SK-N-MC (cell line): ENCODE measurements around the gene USP20.
A peak's percentile ranks its signal among the peaks of the same experiment; 100 is the strongest.

Experiments
- DNase-seq: peaks from one replicate; pipeline ENCODE4 v3.0.0-alpha.2; 2011; ENCODE audit warnings: low read depth, low spot score
- H3K27ac ChIP-seq: fragments of 200-600 bp; sonication (generic); 2 replicates; pipeline ENCODE4 v1.5.1; 2016; ENCODE audit warnings: mixed run types
- H3K36me3 ChIP-seq: fragments of 200-600 bp; sonication (generic); 2 replicates; pipeline ENCODE4 v1.6.1; 2017; ENCODE audit warnings: antibody characterized with exemption, low read length, mixed read lengths; ENCODE audit not compliant: insufficient read depth
- H3K4me3 ChIP-seq: fragments of 200-600 bp; sonication (generic); 2 replicates; pipeline ENCODE4 v1.5.1; 2016
- H3K9ac ChIP-seq: fragments of 200-600 bp; sonication (generic); 2 replicates; pipeline ENCODE4 v1.8.0; 2017; ENCODE audit warnings: mixed run types, mixed read lengths; ENCODE audit not compliant: insufficient read length
- H3K9me3 ChIP-seq: fragments of 200-600 bp; sonication (generic); 2 replicates; pipeline ENCODE4 v1.6.1; 2017; ENCODE audit warnings: low read depth, mild to moderate bottlenecking, antibody characterized with exemption, low read length, moderate library complexity, mixed read lengths
- EZH2 ChIP-seq: fragments of 200-600 bp; sonication (generic); IDR thresholded peaks from one replicate; pipeline ENCODE4 v1.6.1; 2017; ENCODE audit warnings: antibody characterized with exemption
- FOXP2 ChIP-seq: optimal IDR thresholded peaks from 2 replicates; pipeline ENCODE3; 2011; ENCODE audit warnings: mild to moderate bottlenecking, moderate library complexity; ENCODE audit not compliant: insufficient read depth; ENCODE audit errors: extremely low read length, control extremely low read depth
- POLR2AphosphoS5 ChIP-seq: IDR thresholded peaks from 2 replicates; pipeline ENCODE4 v1.6.1; 2012; ENCODE audit warnings: mild to moderate bottlenecking, low read depth, low read length, borderline replicate concordance

USP20 gene

DNA sequence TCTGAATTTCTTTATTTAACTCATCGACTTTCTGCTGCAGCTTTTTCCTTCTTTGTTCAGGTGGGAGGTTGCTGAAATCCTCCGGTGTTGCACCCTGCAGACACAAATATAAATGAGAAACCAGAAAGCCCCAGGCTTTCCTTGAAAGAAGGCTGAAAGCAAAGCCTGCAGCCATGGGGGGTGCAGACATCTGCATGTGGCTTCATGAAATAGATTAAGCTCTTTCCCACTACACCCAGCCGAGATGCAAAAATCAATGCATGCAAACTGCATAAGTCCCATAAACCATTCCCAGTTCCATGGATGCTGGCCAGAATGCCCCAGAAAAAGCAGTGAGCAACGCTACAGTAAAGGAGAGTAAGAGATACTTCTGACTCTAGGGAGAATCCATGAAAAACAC, 73.6 kb downstream of the USP20 start:
- Histone ChIP-seq H3K9me3 (no peaks in the 10 kb centered on the region), H3K27ac (no peak overlapping the region), H3K4me3 (no peak overlapping the region), H3K9ac (no peak overlapping the region), H3K36me3 (peaks cover 58% of the 10 kb centered on the region)
- TF ChIP-seq POLR2AphosphoS5, result no peak
- no peak for TF ChIP-seq EZH2
- TF ChIP-seq FOXP2, result no peak
- no peak for DNase-seq

- H3K9me3 ChIP-seq, result no peaks in the 10 kb centered on the region
- TF ChIP-seq FOXP2, result no peak
- no peak for TF ChIP-seq EZH2
- TF ChIP-seq POLR2AphosphoS5, result no peak
- no peak overlapping the region for H3K9ac ChIP-seq
- H3K4me3 ChIP-seq, result no peak overlapping the region
- H3K27ac ChIP-seq, result no peak overlapping the region
- peaks cover 51% of the 10 kb centered on the region for H3K36me3 ChIP-seq
- no peak for DNase-seq
These were observed 74.6 kb downstream of the USP20 start for GRCh38 chr9:129909851-129910250.

DNA sequence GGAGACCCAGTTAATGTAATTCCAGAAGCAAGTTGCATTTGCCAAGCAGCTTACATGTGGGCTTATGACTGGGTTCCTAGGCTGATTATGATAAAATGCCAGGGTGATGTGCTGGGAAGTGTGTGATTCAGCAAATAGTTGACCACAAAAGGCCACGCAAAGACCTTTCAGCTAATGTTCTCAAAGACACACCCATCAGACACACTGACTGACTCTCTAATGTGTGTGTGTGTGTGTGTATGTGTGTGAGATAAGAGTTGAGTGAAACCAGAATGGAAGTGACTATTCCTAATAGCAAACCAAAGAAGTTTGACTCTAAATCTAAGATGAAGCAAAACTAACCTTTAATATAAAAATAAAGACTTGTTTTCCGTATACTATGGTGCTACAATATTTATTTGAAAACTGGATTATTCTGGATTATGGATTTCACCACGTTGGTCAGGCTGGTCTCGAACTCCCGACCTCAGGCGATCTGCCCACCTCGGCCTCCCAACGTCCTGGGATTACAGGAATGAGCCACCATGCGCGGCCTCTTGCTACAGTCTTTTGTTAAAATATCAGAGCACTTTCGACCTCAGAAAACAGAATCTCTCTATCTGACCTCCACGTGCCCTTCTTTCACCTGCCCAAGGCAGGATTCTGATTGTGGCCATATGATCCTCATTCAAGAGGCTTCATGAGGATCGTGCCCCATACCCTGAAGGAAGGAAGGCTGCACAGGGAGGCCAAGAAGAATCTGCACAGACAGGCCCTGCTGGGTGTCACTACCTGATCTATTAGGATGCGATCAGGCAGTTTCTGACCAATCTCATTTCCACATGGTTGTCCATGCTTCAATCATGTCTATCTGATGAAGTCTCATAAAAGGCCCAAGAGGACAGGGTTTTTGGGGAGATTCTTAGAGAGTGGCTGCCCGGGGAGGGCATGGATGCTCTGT, 75.6 kb downstream of the USP20 start:
- DNase-seq, result no peak
- H3K27ac ChIP-seq, result no peak overlapping the region
- H3K9ac ChIP-seq, result no peak overlapping the region
- peaks cover 45% of the 10 kb centered on the region for H3K36me3 ChIP-seq
- no peak overlapping the region for H3K4me3 ChIP-seq
- H3K9me3 ChIP-seq, result no peaks in the 10 kb centered on the region
- no peak for TF ChIP-seq FOXP2
- TF ChIP-seq POLR2AphosphoS5, result no peak
- no peak for TF ChIP-seq EZH2

DNA sequence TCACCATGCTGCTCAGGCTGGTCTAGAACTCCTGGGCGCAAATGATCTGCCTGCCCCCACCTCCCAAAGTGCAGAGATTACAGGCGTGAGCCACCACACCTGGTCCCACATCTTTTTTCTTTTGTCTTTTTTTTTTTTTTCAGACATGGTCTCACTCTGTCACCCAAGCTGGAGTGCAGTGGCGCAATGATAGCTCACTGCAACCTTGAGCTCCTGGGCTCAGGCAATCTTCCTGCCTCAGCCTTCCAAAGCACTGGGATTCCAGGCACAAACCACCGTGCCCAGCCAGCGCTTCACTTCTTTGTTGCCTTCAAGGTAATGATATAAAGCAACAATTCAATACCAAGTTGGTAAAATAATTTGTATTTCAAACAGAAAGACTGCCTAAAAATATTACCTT, 78.8 kb downstream of the USP20 start:
- Histone ChIP-seq H3K4me3 (no peak overlapping the region), H3K9me3 (no peaks in the 10 kb centered on the region), H3K36me3 (peaks cover 35% of the 10 kb centered on the region), H3K9ac (no peak overlapping the region), H3K27ac (no peak overlapping the region)
- no peak for TF ChIP-seq EZH2
- no peak for TF ChIP-seq FOXP2
- TF ChIP-seq POLR2AphosphoS5, result no peak
- no peak for DNase-seq

- Histone ChIP-seq H3K36me3 (peaks cover 35% of the 10 kb centered on the region), H3K9me3 (no peaks in the 10 kb centered on the region), H3K4me3 (no peak overlapping the region), H3K27ac (no peak overlapping the region), H3K9ac (no peak overlapping the region)
- TF ChIP-seq POLR2AphosphoS5 (no peak), FOXP2 (no peak), EZH2 (no peak)
- DNase-seq, result no peak
These were observed 81.4 kb downstream of the USP20 start for GRCh38 chr9:129916707-129917106.

DNA sequence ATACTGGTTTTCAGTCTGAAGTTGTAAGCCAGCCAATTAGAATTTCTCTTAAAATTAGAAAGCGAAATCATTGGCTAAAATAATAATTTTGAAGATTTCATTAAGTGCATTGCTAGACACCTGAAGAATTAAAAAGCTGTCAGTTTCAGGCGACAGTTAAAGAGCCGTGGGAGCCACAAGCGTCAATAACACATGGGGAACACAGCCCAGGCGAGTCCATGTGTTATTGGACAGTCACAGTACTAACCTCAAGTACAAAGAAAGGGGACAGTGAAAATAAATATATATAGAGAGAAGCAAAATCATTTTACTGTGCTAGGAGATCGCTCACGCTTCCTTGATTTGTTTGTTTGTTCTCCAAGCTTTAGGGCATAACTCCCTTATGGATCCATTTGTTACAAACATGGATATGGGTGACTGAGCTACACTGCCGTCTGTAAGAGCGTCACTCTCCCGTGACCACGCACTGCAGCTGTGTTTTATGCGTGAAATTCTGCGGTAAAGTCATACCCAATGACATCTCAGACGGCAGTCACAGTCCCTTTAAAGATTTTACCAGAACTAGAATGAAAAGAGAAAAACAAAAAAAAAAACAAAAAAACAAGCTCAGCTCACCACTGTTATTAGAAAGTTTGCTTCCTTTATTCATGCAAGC, 83.2 kb downstream of the USP20 start:
- H3K9ac ChIP-seq, result no peak overlapping the region
- H3K4me3 ChIP-seq, result no peak overlapping the region
- no peak overlapping the region for H3K27ac ChIP-seq
- no peak for DNase-seq
- TF ChIP-seq FOXP2, result no peak
- no peak for TF ChIP-seq POLR2AphosphoS5
- TF ChIP-seq EZH2, result no peak
- no peaks in the 10 kb centered on the region for H3K9me3 ChIP-seq
- H3K36me3 ChIP-seq, result peaks cover 51% of the 10 kb centered on the region

- Histone ChIP-seq H3K27ac (no peak overlapping the region; the same call in 1 of the 2 replicates), H3K9me3 (no peaks in the 10 kb centered on the region), H3K9ac (no peak overlapping the region), H3K4me3 (no peak overlapping the region), H3K36me3 (peaks cover 59% of the 10 kb centered on the region)
- no peak for TF ChIP-seq POLR2AphosphoS5
- no peak for TF ChIP-seq FOXP2
- no peak for TF ChIP-seq EZH2
- DNase-seq, result no peak
These were observed 84.0 kb downstream of the USP20 start for GRCh38 chr9:129919277-129919676.

DNA sequence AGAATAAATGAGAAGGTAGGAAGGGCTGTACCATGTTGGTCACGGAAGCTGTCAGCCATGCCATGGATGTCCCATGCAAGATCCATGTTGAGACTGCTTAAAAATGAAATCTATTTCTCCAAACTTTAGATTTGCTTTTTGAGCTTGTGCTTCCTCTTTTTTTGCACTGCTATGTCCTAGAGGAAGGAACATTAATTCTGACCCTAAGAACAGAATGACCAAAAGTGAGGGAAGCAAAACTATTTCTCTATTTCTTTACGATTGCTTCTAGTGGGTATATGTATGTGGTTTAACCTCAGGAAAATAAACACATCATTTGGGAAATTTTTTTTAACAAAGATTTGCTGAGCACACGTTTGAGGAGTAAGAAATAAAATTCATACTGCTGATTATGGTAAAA, 84.6 kb downstream of the USP20 start:
- Histone ChIP-seq H3K9ac (no peak overlapping the region), H3K4me3 (no peak overlapping the region), H3K36me3 (peaks cover 65% of the 10 kb centered on the region), H3K27ac (peak overlapping the region; percentile 51), H3K9me3 (no peaks in the 10 kb centered on the region)
- no peak for DNase-seq
- no peak for TF ChIP-seq FOXP2
- no peak for TF ChIP-seq POLR2AphosphoS5
- TF ChIP-seq EZH2, result no peak
